Activated B cell treated with CpG ODN at 0.5 μM for 24 hours (primary cell): ENCODE measurements around the gene XPNPEP3. TPM values are rescaled to one million over a fixed set of nuclear protein-coding genes. Genes with fewer than 3 reads are reported as not detected.

ENCODE experiments used
- ATAC-seq: fragments of 200-7000 bp; cut with Tn5 transposase; one replicate; pipeline ENCODE4 v1.10.0; 2021; ENCODE audit warnings: low read depth, mild to moderate bottlenecking, moderate library complexity
- CTCF ChIA-PET: fragments of 350-600 bp; sonication (Branson Sonifier 250); formaldehyde crosslinking; loops from one replicate; lab custom pipeline; 2021; ENCODE audit warnings: antibody characterized with exemption; lab: Charles Lee
- POLR2A ChIA-PET: fragments of 350-600 bp; sonication (Branson Sonifier 250); formaldehyde crosslinking; loops from one replicate; lab custom pipeline; 2021; ENCODE audit warnings: antibody characterized with exemption; lab: Charles Lee
- DNase-seq: peaks from one replicate; pipeline ENCODE4 v3.0.0; 2022
- H3K27ac Mint-ChIP-seq: one replicate; pipeline ENCODE4 v1.8.0; 2020; ENCODE audit warnings: mixed read lengths
- H3K27me3 Mint-ChIP-seq: one replicate; pipeline ENCODE4 v1.8.0; 2021; ENCODE audit warnings: mixed read lengths
- H3K36me3 Mint-ChIP-seq: one replicate; pipeline ENCODE4 v1.8.0; 2021; ENCODE audit warnings: low read depth, mixed read lengths
- H3K4me1 Mint-ChIP-seq: one replicate; pipeline ENCODE4 v1.8.0; 2021; ENCODE audit warnings: mixed read lengths
- H3K4me3 Mint-ChIP-seq: one replicate; pipeline ENCODE4 v1.8.0; 2020; ENCODE audit warnings: mild to moderate bottlenecking, mixed read lengths
- H3K9me3 Mint-ChIP-seq: one replicate; pipeline ENCODE4 v1.8.0; 2020; ENCODE audit warnings: mixed read lengths
- intact Hi-C: fragments of 100-400 bp; cut with micrococcal nuclease; formaldehyde crosslinking; loops from one replicate; pipeline ENCODE4 v1.15.1; 2024
- total RNA-seq: library from RNA; stranded (reverse); gene quantifications from 2 replicates; pipeline ENCODE4 v1.2.3, GENCODE V29; 2022
- TF ChIP-seq, protein P1 (sequence below): fragments of 200-600 bp; IDR thresholded peaks from one replicate; pipeline ENCODE4 v1.8.0; 2022; ENCODE audit warnings: antibody characterized with exemption, mild to moderate bottlenecking

The XPNPEP3 gene
- 20.3 and 20.8 TPM in 2 replicates for total RNA-seq

DNA sequence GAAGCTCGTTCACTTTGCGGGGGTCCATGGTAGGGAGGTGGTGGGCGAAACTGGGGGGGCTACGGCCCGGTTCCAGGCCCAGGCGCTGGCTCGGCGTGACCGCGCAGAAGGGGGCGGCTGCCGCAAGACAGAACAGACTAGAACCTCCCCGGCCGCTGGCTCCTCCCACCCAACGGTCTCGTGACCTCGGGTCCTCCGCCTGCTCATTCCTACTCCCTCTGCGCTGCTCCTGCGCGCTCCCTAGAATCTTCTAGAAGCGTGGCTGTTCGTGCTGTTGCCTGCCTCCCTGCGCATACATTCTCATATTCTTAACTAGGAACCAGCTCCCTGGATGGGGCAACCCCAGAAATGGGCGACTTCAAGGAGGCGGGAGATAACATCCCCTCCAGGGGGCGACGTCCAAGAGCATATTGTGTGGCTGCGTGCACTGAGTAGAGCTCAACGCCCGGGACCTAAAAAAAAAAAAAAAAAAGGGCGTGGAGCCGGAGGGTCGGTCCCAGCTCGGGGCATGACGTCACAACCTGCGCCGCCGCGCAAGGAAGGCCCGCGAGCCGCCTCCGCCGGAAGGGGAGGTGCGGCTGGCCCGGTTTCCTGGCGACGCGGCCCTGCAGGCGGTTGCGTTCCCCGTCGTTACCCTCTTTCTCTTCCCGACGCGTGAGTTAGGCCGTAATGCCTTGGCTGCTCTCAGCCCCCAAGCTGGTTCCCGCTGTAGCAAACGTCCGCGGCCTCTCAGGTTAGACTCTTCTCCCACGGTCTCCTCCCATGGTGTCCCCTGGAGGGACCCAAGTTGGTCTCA is at the start of gene XPNPEP3, which contains the start of gene ST13:
XPNPEP3 (plus strand) TSS at position 636 of the 796 bp plus-strand sequence; CDS start at position 670, 34 bp downstream.
ST13 (minus strand) TSS at position 127 of the 796 bp plus-strand sequence; CDS start at position 28, 99 bp downstream.
- Mint-ChIP-seq H3K27ac (peak within 1 kb of the TSS; percentile 100), H3K27me3 (no peaks in the 10 kb centered on the region), H3K4me3 (peak within 1 kb of the TSS; percentile 98), H3K36me3 (peaks cover 42% of the 10 kb centered on the region), H3K4me1 (peaks cover 47% of the 10 kb centered on the region), H3K9me3 (no peaks in the 10 kb centered on the region)
- peak; percentile 90 for ATAC-seq
- peak; percentile 96 for DNase-seq
- TF ChIP-seq, protein P1, sequence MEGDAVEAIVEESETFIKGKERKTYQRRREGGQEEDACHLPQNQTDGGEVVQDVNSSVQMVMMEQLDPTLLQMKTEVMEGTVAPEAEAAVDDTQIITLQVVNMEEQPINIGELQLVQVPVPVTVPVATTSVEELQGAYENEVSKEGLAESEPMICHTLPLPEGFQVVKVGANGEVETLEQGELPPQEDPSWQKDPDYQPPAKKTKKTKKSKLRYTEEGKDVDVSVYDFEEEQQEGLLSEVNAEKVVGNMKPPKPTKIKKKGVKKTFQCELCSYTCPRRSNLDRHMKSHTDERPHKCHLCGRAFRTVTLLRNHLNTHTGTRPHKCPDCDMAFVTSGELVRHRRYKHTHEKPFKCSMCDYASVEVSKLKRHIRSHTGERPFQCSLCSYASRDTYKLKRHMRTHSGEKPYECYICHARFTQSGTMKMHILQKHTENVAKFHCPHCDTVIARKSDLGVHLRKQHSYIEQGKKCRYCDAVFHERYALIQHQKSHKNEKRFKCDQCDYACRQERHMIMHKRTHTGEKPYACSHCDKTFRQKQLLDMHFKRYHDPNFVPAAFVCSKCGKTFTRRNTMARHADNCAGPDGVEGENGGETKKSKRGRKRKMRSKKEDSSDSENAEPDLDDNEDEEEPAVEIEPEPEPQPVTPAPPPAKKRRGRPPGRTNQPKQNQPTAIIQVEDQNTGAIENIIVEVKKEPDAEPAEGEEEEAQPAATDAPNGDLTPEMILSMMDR = no peak
- intact Hi-C loops = loop anchor here (1.0 to 2.0 kb wide), 11 partner anchors 37 to 612 kb away; partner anchors contain the start of genes ACO2, ADSL, MRTFA and PHF5A
- ChIA-PET POLR2A (interaction anchor here (0.5 to 1.8 kb wide), 21 partner anchors 12 to 1538 kb away, joined by 3 to 18 read pairs (median 4); partner anchors contain the start of genes CCDC134, EP300, MRTFA and PHF5A), CTCF (interaction anchor here (0.6 to 3.3 kb wide), 3 partner anchors 38 to 174 kb away, joined by 4 to 13 read pairs (median 6); no protein-coding TSS in a partner anchor)

DNA sequence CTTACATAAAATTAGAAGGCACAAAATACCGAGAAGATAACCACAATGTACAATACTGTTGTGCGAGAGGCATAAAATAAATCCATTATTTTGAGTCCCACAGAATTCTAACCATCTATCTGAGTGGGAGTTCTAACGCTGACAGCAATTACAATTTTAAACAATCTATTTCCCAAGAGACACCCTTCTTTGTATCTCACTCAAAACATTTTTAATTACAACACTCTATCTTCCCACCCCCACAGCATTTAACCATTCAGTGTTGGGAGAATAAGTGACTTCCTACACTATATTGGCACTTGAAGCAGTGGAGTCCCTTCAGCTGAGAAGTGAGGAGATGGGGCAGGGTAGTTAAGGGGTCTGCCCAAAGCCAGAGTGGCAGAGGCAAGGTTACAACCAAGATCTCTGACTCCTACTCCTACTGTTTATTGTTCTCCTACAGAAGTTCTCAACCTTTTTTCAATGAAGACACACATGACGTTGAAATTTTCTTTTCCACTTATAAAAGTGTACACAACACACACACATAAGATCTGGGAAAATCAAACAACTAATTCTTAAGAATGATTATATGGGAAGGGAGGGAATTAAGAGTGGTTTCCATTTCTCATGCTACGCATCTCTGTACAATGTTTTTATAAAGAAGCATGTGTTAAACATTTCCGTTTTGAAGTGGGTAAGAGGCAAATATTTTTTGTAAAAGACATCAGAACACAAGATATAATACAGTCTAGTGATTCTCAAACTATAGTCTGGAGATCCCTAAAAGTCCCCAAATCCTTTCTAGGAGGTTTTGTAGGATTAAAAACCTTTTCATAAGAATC is 48.7 kb upstream of the XPNPEP3 start:
- intact Hi-C loops = no loop called here
- ChIA-PET POLR2A (no interaction called here), CTCF (no interaction called here)
- peaks cover 11% of the 10 kb centered on the region for H3K4me1 Mint-ChIP-seq
- ATAC-seq (no peak), DNase-seq (no peak)
- peaks cover 25% of the 10 kb centered on the region for H3K36me3 Mint-ChIP-seq
- TF ChIP-seq, protein P1 = no peak
- H3K4me3 Mint-ChIP-seq = no peak overlapping the region
- H3K27ac Mint-ChIP-seq = no peak overlapping the region
- H3K9me3 Mint-ChIP-seq = no peaks in the 10 kb centered on the region
- H3K27me3 Mint-ChIP-seq = no peaks in the 10 kb centered on the region

DNA sequence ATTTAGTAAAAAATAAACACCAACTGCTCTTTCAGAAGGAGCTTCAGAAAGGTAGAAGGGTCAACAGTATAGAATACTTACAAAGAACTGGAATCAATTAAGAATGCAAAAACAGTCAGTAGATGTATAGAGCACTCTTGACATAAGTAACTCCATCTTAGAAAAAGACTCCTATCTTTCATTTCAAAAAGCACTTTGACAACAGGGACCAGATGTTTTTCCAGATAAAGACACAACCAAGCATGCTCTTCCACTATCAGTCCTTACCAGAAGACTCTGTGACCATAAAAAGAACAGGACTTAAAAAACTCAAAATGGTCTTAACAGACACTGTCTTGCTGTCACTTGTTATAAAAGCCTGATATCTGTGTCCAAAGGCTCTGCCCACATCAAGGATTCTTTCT is 43.0 kb upstream of the XPNPEP3 start:
- Mint-ChIP-seq H3K27me3 (no peaks in the 10 kb centered on the region), H3K4me3 (no peak overlapping the region), H3K27ac (no peak overlapping the region), H3K9me3 (no peaks in the 10 kb centered on the region), H3K36me3 (peaks cover 22% of the 10 kb centered on the region), H3K4me1 (peaks cover 31% of the 10 kb centered on the region)
- ChIA-PET CTCF (no interaction called here), POLR2A (interaction anchor here (0.6 kb wide), 2 partner anchors 29 to 292 kb away, joined by 3 to 4 read pairs; no protein-coding TSS in a partner anchor)
- DNase-seq = no peak
- intact Hi-C loops = loop anchor here (10.0 kb wide), 1 partner anchor 289 kb away; no protein-coding TSS in a partner anchor
- ATAC-seq = no peak
- TF ChIP-seq, protein P1 = no peak

DNA sequence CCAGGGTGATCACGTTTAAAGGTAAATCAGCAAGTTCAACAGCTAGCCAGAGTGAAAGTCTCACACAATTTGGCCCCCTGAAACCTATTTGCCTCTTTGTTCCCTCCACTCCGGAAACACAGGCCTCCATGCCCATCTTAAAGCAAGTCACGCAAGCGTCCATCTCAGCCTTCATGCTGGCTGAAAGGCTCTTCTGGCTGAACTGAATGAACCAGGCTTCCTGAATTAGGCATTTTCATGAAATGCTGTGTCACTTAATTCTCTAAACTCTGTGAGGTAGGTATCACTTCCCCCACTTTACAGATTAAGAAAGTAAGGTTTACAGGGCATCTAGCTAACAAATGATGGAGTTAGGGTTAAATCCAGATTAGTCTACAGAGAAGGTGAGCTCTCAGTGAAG is 39.2 kb upstream of the XPNPEP3 start:
- H3K4me3 Mint-ChIP-seq = peak overlapping the region; percentile 98
- ATAC-seq (no peak), DNase-seq (no peak)
- POLR2A ChIA-PET = interaction anchor here (0.5 to 1.8 kb wide), 4 partner anchors 8 to 1251 kb away, joined by 3 to 7 read pairs (median 4); partner anchors contain the start of genes ST13 and XPNPEP3
- no peaks in the 10 kb centered on the region for H3K9me3 Mint-ChIP-seq
- H3K4me1 Mint-ChIP-seq = peaks cover 34% of the 10 kb centered on the region
- intact Hi-C loops = loop anchor here (2.0 to 10.0 kb wide), 2 partner anchors 53 to 293 kb away; no protein-coding TSS in a partner anchor
- H3K27me3 Mint-ChIP-seq = no peaks in the 10 kb centered on the region
- TF ChIP-seq, protein P1 = no peak
- CTCF ChIA-PET = interaction anchor here (0.5 to 2.1 kb wide), 4 partner anchors 39 to 472 kb away, joined by 3 to 6 read pairs (median 4); partner anchors contain the start of gene XPNPEP3
- peak overlapping the region; percentile 57 for H3K27ac Mint-ChIP-seq
- H3K36me3 Mint-ChIP-seq = peaks cover 22% of the 10 kb centered on the region
